Hindlimb muscle (tissue), 1 donor: ENCODE results near the gene KCNK7. TPM values are rescaled to one million over a fixed set of nuclear protein-coding genes. Genes with fewer than 3 reads are reported as not detected.

Experiments
- DNase-seq: peaks from one replicate; pipeline ENCODE4 v3.0.0-alpha.2; 2013
- polyA plus RNA-seq: library from polyadenylated mRNA; unstranded; fragments of 120-200 nt; gene quantifications from one replicate; pipeline ENCODE4 v1.2.1, GENCODE V29; 2013; ENCODE audit not compliant: insufficient read length

KCNK7 gene
- polyA plus RNA-seq, 1 donor, result 1.8 TPM

- no peak for DNase-seq
Observed at GRCh38 chr11:65625628-65626342, 30.2 kb upstream of the KCNK7 start.

GRCh38 chr11:65624931-65625627 is 29.5 kb upstream of the KCNK7 start:
- DNase-seq, result no peak

DNA sequence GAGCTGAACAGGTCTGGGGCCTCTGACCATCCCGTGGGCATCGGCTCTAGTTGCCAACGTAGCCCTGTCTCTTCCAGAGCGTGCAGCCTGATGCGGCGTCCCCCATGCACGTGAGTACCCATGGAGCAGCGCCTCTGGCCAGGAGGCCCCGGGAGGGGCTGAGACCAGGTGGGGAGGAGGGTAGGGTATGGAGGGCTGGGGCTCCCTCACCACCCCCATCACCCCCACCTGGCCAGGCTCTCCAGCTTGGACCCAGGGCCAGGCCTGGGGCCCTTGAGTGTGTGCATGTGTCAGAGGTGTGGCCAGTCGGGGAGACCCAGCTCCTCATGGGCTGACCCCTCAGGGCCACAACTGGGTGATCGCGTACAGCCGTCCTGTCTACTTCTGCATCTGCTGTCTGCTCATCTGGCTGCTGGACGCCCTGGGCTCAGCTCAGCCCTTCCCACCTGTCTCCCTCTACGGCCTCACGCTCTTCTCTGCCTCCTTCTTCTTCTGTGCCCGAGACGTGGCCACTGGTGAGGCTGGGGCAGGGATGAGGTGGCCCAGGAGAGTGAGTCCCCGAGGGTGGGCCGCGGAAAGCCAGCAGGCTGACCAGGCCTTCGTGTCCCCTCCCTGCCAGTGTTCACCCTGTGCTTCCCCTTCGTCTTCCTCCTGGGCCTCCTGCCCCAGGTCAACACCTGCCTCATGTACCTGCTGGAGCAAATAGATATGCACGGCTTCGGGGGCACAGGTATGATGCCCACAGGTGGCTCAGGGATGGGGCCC is 28.4 kb upstream of the KCNK7 start:
- DNase-seq, result no peak

GRCh38 chr11:65623177-65623576 is 27.6 kb upstream of the KCNK7 start:
- DNase-seq, result no peak

- no peak for DNase-seq
Observed at GRCh38 chr11:65622011-65622410, 26.4 kb upstream of the KCNK7 start.

- no peak for DNase-seq
Observed at GRCh38 chr11:65621460-65621859, 25.9 kb upstream of the KCNK7 start.

GRCh38 chr11:65620666-65621065 is 25.1 kb upstream of the KCNK7 start:
- DNase-seq, result no peak

DNA sequence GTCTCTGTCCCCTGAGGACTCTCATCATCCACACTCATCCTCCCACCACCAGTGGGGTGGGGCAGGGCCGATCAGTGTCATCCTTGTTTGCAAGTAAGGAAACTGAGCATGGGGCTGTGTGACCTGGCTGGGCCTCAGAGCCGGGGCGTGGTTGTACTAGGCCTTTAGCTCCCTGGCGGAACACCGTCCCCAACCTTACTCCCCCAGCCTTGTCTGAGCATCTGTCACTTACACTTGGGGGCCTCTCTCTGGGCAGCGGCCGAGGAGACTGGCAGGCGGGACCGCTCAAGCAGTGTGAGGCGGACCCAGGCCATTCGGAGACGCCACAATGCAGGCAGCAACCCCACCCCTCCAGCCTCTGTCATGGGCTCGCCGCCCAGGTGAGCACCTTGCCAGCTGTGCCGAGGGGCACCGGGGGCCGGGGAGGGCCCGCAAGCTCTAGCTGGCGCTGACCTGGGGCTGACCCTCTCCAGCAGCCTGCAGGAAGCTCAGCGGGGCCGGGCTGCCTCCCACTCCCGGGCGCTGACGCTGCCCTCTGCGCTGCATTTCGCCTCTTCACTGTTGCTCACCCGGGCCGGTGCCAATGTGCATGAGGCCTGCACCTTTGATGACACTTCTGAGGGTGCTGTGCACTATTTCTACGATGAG is 23.8 kb upstream of the KCNK7 start:
- no peak for DNase-seq

- no peak for DNase-seq
Observed at GRCh38 chr11:65618763-65619162, 23.2 kb upstream of the KCNK7 start.

DNA sequence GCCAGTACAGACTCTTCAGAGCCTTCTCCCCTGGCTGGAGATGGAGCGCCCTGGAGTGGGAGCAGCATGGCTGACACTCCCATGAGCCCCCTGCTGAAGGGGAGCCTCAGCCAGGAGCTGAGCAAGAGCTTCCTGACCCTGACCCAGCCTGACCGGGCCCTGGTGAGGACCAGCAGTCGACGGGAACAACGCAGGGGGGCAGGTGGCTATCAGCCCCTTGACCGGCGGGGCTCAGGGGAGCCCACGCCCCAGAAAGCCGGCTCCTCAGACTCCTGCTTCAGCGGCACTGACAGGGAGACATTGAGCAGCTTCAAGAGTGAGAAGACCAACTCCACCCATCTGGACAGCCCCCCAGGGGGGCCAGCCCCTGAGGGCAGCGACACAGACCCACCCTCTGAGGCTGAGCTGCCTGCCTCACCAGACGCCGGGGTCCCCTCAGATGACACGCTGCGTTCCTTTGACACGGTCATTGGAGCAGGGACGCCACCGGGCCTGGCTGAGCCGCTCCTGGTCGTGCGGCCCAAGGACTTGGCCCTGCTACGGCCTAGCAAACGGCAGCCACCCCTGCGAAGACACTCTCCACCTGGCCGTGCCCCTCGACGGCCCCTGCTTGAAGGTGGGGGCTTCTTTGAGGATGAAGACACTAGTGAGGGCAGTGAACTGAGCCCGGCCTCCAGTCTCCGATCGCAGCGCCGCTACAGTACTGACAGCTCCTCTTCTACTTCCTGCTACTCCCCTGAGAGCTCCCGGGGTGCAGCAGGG is 22.6 kb upstream of the KCNK7 start:
- no peak for DNase-seq

- no peak for DNase-seq
Observed at GRCh38 chr11:65617136-65617850, 21.7 kb upstream of the KCNK7 start.

- no peak for DNase-seq
Observed at GRCh38 chr11:65616575-65617001, 21.0 kb upstream of the KCNK7 start.

DNA sequence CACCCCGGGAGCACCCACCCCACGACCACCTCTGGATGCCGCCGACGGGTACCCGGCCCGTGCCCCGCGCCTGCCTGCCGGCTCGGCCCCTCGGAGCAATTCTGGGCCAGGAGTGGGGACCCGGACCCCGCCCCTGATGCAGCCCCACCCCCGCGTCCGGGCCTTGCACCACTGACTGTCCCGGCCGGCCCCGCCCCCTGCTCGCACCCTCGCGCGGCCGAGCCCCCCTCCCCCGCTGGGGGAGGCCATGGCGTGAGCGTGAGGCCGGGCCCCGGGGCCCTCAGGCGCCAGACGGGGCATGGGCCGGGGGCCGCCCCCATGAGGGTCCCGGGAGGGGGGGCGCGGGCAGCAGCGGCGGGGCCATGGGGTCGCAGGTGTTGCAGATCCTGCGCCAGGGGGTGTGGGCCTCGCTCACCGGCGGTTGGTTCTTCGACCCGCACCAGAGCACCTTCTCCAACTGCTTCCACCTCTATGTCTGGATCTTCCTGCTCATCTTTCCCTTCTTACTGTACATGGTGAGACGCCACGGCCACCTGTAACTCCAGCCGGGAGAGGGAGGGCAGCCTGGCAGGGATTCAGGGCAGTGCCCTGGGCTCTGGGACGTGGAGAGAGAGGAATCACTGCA is 20.5 kb upstream of the KCNK7 start:
- no peak for DNase-seq

GRCh38 chr11:65615229-65615949 is 19.8 kb upstream of the KCNK7 start, which contains the start of gene PCNX3:
TSS of gene PCNX3 (plus strand) at chr11:65615776. CDS start at chr11:65616312, 536 bp downstream.
- peak; percentile 100 for DNase-seq

GRCh38 chr11:65613091-65613928 is 17.7 kb upstream of the KCNK7 start:
- DNase-seq, result no peak

DNA sequence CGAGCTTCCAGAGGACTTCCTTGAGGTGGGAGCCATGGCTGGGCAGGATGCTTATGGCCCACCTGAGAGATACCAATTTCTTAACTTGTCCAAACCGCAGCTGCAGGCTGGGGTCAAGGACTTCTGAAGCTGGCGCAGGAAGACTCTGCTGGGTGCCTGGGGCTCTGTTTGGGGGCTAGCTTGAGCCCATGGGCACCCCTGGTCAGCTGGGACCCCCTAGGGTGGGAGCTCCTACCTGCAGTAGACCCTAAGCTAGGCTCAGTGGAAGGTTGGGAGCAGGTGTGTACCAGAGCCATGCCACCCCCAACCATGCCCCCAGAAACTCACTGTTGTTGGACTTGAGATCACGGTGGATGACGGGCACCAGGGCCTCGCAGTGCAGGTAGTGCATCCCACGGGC is 17.1 kb upstream of the KCNK7 start:
- no peak for DNase-seq

- DNase-seq, result no peak
Observed at GRCh38 chr11:65611758-65612603, 16.4 kb upstream of the KCNK7 start.
